Right lobe of liver (tissue), 4 donors: Measurements from ENCODE around the gene CBS.
"Not testable (repeated sequence)": the region's sequence is repeated elsewhere in the genome, so short reads cannot be mapped to it uniquely, and the experiment has no call there.

Source experiments
- POLR2A ChIP-seq: fragments of 450-650 bp; IDR thresholded peaks from one replicate; pipeline ENCODE4 v1.6.1; 2017; ENCODE audit warnings: antibody characterized with exemption, mild to moderate bottlenecking
- TF ChIP-seq, protein P1 (sequence below), 4 donors: fragments of 200-600 bp in 3 of 4; fragments of 450-650 bp in 1 of 4; IDR thresholded peaks; one replicate each; pipeline versions ENCODE4 v1.5.1 to v1.8.0; 2016 to 2022; ENCODE audit warnings: antibody characterized with exemption in 4 of 4, mild to moderate bottlenecking in 2 of 4
- donor health status: DM: no; HTN: no; CAD: no.
- donor health status: DM: no; HTN: no; CAD: no.
- donor health status: DM: no; HTN: yes; CAD: no.

DNA sequence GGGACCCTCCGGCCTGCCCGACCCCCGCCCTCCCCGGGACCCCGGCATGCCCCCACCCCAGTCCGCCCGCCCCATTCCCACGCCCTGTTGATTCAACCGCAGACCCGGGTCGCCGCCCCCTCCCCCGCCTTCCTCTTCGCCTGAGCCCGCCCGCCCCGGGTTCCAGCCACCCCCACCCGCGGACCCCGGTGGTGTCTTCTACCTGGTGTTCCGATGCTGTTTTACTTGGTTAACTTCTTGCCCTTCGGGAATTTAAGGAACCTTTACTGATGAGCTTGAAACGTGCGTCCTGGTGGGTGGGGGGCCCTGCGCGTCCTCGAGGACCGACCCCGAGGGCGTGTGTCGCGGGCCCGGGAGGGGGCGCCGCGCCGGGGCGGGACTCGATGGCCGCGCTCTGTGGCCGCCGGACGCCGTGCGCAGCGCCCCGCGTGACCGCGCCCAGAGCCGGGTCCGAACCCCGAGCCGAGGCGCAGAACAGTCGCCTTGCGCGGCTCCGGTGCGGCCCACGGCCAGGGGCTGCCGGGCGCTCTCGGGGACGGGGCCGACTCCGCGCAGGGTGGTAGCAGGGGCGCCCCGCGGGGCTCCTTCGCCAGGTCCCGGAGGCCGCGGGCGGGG lies 495 bp upstream of the CBS start:
- TF ChIP-seq, protein P1, sequence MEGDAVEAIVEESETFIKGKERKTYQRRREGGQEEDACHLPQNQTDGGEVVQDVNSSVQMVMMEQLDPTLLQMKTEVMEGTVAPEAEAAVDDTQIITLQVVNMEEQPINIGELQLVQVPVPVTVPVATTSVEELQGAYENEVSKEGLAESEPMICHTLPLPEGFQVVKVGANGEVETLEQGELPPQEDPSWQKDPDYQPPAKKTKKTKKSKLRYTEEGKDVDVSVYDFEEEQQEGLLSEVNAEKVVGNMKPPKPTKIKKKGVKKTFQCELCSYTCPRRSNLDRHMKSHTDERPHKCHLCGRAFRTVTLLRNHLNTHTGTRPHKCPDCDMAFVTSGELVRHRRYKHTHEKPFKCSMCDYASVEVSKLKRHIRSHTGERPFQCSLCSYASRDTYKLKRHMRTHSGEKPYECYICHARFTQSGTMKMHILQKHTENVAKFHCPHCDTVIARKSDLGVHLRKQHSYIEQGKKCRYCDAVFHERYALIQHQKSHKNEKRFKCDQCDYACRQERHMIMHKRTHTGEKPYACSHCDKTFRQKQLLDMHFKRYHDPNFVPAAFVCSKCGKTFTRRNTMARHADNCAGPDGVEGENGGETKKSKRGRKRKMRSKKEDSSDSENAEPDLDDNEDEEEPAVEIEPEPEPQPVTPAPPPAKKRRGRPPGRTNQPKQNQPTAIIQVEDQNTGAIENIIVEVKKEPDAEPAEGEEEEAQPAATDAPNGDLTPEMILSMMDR (IDR thresholded peaks at IDR 0.05): not testable (repeated sequence)
- TF ChIP-seq POLR2A: not testable (repeated sequence)
